HG02973 (cell line): Measurements from ENCODE around the gene RIPK3.
"Not testable (repeated sequence)": the region's sequence is repeated elsewhere in the genome, so short reads cannot be mapped to it uniquely, and the experiment has no call there.

ENCODE experiments used
- ATAC-seq: cut with Tn5 transposase; IDR thresholded peaks from one replicate; pipeline ENCODE4 v1.9.1; 2021; ENCODE audit warnings: moderate library complexity; ENCODE audit not compliant: unreplicated experiment

Gene RIPK3

GRCh38 chr14:24369907-24370687 lies 30.3 kb upstream of the RIPK3 start:
- ATAC-seq: no peak

GRCh38 chr14:24369463-24369862 lies 29.7 kb upstream of the RIPK3 start:
- no peak for ATAC-seq

GRCh38 chr14:24368562-24369252 lies 28.9 kb upstream of the RIPK3 start:
- no peak for ATAC-seq

- ATAC-seq: no peak
Measured at GRCh38 chr14:24368212-24368561, 28.4 kb upstream of the RIPK3 start.

DNA sequence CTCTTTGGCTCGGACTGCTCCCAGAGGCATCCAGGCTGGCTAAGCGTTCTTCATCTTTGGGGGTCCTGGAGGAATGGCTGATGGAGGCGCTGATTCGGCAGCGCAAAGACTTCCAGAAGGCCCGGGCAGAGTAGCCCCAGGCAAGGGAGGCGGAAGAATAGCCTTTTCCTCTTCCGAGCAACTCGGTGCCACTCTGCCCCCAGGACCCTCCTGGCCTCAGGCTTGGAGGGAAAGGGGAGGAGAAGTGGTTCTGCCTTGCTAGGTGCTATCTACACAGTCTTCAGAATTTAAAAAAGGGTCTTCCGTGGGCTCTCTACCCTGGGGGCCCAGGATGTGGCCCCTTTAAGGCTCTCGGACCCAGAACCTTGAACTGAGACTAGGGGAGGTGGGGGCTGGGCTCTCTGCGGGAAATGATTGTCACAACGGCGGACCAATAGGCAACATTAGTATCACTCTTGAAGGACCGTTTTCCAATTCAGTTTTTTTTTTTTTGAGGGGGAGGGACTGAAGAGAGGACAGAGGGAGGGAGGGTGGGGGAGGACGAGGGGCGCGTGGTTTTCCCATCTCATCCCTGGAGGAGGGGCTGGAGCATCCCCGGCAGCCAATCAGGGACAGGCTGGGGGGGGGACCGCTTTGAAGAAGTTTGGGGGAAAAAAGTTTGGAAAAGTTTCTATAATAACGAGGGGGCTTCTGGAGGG lies 27.9 kb upstream of the RIPK3 start, which contains the start of gene NFATC4:
Gene NFATC4 (plus strand): TSS at position 671 of the 698 bp plus-strand sequence. CDS start 157 bp downstream, outside the sequence.
- ATAC-seq: peak; percentile 13

GRCh38 chr14:24366721-24367513 lies 27.1 kb upstream of the RIPK3 start:
- peak; percentile 50 for ATAC-seq

- no peak for ATAC-seq
Measured at GRCh38 chr14:24366413-24366720, 26.6 kb upstream of the RIPK3 start.

DNA sequence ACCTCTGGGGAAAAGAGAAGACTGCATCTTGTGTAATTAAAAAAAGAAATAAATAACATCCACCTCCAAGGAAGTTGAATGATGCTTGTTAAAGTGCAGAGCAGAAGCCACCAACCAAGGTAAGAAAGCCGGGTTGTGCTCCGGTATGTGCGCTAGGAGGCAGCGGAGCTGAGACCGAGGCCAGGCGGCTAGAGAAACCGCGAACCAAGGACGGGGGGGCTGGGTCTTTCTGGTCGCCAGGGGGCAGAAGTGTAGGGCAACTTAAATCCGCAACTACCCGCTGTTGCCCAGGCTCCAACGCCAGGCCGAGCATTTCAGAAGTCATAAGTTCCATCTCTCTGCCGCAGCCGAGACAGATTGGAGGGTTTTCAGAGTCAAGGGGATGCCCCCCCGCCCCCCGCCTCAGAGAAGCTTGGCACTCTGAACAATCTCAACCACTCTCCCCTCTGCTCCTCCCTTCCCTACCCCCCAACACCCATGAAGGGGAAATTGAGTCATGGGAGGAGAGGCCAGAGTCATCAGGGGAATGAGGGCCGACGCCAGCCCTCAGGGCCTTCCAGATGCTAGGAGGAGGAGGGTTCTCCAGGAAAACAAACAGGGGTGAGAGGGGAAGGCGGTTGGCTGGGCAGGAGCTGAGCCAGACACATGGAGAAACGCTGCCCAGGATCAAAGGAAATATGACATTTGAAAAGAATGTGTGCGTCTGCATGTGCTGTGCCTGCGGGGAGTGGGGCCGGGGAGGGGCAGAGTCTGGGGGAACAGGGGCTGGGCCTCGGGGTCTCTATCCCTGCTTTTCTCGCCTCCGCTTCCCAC lies 26.0 kb upstream of the RIPK3 start:
- peak; percentile 35 for ATAC-seq

DNA sequence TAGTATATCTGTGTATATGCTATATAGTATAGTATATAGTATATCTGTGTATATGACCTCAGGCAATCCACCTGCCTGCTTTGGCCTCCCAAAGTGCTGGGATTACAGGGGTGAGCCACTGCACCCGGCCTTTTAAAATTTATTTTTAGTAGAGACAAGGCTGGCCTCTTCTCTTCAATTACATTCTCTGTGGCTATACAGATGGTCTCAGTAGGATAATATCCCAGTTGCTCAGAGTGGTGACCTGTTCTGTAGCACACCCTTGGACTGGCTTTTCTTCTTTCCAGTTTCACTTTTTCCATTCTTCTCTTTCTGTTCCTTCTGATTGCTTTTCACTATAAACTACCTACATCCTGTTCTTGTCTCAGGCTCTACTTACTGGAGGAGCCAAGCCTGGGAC lies 25.1 kb upstream of the RIPK3 start:
- no peak for ATAC-seq

DNA sequence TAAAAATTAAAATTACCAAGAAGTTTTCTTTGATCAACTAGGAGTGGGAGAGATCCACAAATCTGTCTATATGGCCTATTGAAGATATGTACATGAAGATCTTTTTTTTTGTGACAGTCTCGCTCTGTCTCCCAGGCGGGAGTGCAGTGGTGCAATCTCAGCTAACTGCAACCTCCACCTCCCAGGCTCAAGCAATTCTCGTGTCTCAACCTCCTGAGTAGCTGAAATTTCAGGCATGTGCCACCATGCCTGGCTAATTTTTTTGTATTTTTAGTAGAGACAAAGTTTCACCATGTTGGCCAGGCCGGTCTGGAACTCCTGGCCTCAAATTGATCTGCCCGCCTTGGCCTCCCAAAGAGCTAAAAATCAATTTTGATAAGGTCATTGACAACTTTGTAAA lies 23.6 kb upstream of the RIPK3 start:
- ATAC-seq: no peak

GRCh38 chr14:24362241-24362960 lies 22.6 kb upstream of the RIPK3 start:
- no peak for ATAC-seq

- ATAC-seq: no peak
Measured at GRCh38 chr14:24361326-24361725, 21.5 kb upstream of the RIPK3 start.

DNA sequence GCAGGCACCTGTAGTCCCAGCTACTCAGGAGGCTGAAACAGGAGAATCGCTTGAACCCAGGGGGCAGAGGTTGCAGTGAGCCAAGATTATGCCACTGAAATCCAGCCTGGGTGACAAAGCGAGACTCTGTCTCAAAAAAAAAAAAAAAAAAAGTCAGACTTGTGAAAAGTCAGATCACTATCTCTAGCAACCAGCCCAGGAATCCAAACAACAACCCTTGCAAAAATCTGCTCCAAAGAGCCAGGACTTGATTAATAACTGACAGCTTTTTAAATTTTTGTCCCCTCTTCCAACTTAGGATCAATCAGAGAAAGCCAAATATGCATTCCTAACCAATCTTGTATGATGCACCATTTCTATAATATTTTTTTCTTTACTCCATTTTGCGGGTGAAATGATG lies 20.5 kb upstream of the RIPK3 start:
- ATAC-seq: no peak

DNA sequence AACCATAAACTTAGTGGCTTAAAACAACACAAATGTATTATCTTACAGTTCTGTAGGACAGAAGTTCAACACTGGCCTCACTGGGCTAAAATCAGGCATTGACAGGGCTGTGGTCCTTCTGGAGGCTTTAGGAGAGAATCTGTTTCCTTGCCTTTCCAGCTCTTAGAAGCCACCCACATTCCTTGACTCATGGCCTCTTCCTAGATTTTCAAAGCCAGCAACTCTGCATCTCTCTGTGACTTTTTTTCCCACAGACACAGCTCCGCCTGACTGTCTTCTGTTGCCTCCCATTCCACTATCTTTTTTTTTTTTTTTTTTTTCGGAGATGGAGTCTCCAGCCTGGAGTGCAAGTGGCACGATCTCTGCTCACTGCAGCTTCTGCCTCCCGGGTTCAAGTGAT lies 16.4 kb upstream of the RIPK3 start:
- ATAC-seq: no peak

- no peak for ATAC-seq
Measured at GRCh38 chr14:24355009-24355408, 15.2 kb upstream of the RIPK3 start.

DNA sequence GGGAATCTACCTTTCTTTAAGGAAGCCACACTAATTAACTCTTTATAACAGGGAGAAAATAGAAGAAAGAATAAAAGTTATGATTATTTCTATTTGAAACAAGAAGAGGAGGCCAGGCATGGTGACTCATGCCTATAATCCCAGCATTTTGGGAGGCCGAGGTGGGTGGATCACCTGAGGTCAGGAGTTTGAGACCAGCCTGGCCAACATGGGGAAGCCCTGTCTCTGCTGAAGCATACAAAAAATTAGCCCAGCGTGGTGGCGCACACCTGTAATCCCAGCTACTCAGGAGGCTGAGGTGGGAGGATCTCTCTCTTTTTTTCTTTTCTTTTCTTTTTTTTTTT lies 14.7 kb upstream of the RIPK3 start:
- ATAC-seq: not testable (repeated sequence)

DNA sequence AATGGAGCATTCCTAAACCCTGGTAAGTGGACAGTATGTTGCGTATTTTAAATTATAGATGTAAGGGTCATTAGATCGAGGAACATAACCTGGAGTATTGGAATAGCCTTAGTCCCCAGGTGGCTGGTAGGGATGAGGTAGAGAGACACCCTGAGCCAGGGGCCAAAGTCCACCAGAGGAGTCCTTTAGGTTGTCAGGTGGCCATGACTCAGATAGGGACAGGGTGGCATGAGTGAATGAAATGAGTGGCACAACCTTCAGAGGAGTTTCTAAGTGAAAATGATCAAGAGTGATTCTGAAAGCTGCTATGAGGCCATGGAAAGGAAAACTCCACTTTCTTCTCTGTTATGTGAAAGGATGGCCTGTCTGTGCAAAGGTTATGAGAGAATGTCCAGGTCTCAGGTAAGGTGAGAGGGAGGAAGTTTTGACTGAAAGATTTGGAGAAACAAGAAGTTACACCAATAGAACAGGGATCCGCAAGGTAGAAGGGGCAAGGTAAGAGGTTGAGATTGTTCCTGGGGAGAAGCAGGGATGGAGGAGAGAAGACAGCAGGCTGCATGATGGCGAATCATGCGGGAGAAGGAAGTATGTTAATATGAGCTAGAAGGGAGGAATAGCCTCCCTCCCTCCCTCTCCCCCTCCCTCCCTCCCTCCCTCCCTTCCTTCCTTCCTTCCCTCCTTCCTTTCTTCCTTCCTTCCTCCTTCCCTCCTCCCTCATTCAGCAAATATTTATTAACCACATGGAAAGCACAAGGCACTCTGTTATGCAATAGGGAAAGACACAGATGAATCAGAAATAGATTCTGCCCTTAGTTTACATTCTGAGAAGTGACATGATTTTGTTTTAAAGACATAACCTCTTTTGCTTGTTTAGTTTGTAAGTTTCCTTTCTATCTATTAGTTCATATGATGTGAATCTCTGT lies 14.0 kb upstream of the RIPK3 start:
- ATAC-seq: no peak

- ATAC-seq: no peak
Measured at GRCh38 chr14:24351517-24351916, 11.7 kb upstream of the RIPK3 start.

DNA sequence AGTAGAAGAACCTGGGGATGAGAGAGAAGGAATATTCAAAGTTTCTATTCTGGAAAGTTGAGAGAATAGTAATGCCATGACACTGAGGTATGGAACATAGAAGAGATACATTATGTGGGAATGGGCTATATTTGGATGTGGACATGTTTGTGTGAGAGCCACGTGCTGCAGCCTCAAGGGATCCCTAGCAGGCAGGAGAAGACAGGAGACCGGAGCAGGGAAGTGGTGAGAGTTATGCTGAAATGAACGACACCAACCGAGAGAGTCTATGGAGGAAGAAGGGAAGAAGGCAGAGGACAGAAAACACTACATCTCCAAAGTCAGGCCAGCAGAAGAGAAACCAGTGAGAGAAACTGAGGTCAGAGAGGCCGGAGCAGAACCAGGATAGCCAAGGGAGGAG lies 10.0 kb upstream of the RIPK3 start:
- no peak for ATAC-seq
